LHCN-M2 (cell line): ENCODE data around the gene BAK1. TPM values are rescaled to one million over a fixed set of nuclear protein-coding genes. Genes with fewer than 3 reads are reported as not detected.
"Not testable (repeated sequence)": the region's sequence is repeated elsewhere in the genome, so short reads cannot be mapped to it uniquely, and the experiment has no call there.

ENCODE experiments used
- DNase-seq: peaks from one replicate; pipeline ENCODE4 v3.0.0-alpha.2; 2012; ENCODE audit warnings: low read depth
- total RNA-seq: library from RNA; depleted of rRNA; stranded (reverse); fragments of >200 nt; gene quantifications from 2 replicates; pipeline ENCODE4 v1.2.3, GENCODE V29; 2014

Gene BAK1
- total RNA-seq, 1 experiment from 2014 or later: 19.3 TPM

- no peak for DNase-seq
Observed at GRCh38 chr6:33609019-33609418, 28.9 kb upstream of the BAK1 start.

- DNase-seq: no peak
Observed at GRCh38 chr6:33607784-33608161, 27.7 kb upstream of the BAK1 start.

- no peak for DNase-seq
Observed at GRCh38 chr6:33607126-33607783, 27.2 kb upstream of the BAK1 start.

GRCh38 chr6:33606642-33607041 is 26.6 kb upstream of the BAK1 start:
- DNase-seq: no peak

GRCh38 chr6:33604941-33605854 is 25.1 kb upstream of the BAK1 start:
- peak; percentile 67 for DNase-seq

- no peak for DNase-seq
Observed at GRCh38 chr6:33602180-33602579, 22.1 kb upstream of the BAK1 start.

- DNase-seq: no peak
Observed at GRCh38 chr6:33600761-33601160, 20.7 kb upstream of the BAK1 start.

- no peak for DNase-seq
Observed at GRCh38 chr6:33599413-33599938, 19.4 kb upstream of the BAK1 start.

- no peak for DNase-seq
Observed at GRCh38 chr6:33597551-33598322, 17.7 kb upstream of the BAK1 start.

- DNase-seq: not testable (repeated sequence)
Observed at GRCh38 chr6:33596894-33597293, 16.8 kb upstream of the BAK1 start.

- no peak for DNase-seq
Observed at GRCh38 chr6:33595001-33595846, 15.1 kb upstream of the BAK1 start.

GRCh38 chr6:33593414-33593727 is 13.3 kb upstream of the BAK1 start:
- no peak for DNase-seq

GRCh38 chr6:33592595-33593413 is 12.7 kb upstream of the BAK1 start:
- DNase-seq: no peak

GRCh38 chr6:33592280-33592594 is 12.2 kb upstream of the BAK1 start:
- DNase-seq: no peak

- DNase-seq: no peak
Observed at GRCh38 chr6:33591424-33592032, 11.5 kb upstream of the BAK1 start.

GRCh38 chr6:33590531-33591198 is 10.6 kb upstream of the BAK1 start:
- no peak for DNase-seq

GRCh38 chr6:33589731-33590530 is 9.9 kb upstream of the BAK1 start:
- DNase-seq: peak; percentile 98

- DNase-seq: no peak
Observed at GRCh38 chr6:33589392-33589730, 9.3 kb upstream of the BAK1 start.

GRCh38 chr6:33588894-33589293 is 8.8 kb upstream of the BAK1 start:
- DNase-seq: no peak
